ENCODE results near the gene IL27RA. TPM values are rescaled to one million over a fixed set of nuclear protein-coding genes. Genes with fewer than 3 reads are reported as not detected.

The IL27RA gene
- total RNA-seq, 1 experiment from 2014 or later, result 13.6 TPM

DNA sequence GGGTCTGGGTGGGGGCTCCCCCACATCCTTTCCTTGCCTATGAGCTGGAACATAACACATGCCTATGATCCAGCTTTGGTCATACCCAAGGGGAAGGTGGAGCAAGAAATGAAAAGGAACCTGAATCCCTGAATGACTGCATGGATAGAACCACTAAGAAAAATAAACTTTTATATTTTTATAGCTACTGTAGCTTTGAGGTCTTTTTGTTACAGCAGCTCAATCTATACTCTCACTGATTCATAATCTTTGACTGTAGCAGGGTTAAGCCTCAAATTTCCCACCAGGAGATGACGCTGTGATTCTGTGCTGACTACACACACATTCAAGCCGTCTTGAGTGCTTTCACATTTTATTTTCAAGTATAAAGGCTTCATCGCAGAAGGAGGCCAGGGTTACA is 21.5 kb downstream of the IL27RA start:
- Mint-ChIP-seq H3K4me1 (peaks cover 4 to 9% of the 10 kb centered on the region in 2 experiments), H3K27me3 (ENCODE audit: low read depth) (peaks cover 17% of the 10 kb centered on the region), H3K4me3 (no peak overlapping the region), H3K9me3 (peaks cover 3 to 7% of the 10 kb centered on the region in 2 experiments; a peak in 3 of 5 replicates), H3K27ac (no peak overlapping the region), H3K36me3 (ENCODE audit: insufficient read depth in 1 of 3, low read depth in 3 of 3) (peaks cover 21 to 30% (median 24%) of the 10 kb centered on the region in 3 experiments)
- Histone ChIP-seq H3K79me2 (ENCODE audit: insufficient read depth, low read length) (no peaks in the 10 kb centered on the region), H2AK5ac (ENCODE audit: insufficient read length, low read length) (no peak overlapping the region), H2BK15ac (ENCODE audit: low read depth, low read length) (no peak overlapping the region), H3K79me1 (ENCODE audit: insufficient read depth, low read depth, low read length, poor library complexity, severe bottlenecking) (no peaks in the 10 kb centered on the region), H3K56ac (ENCODE audit: insufficient read length, low read depth, low read length) (no peak overlapping the region), H2AFZ (ENCODE audit: low read length) (no peak overlapping the region), H4K8ac (replicated peaks; ENCODE audit: insufficient read length, low read depth, low read length) (no peak overlapping the region), H3K9ac (ENCODE audit: extremely low read depth, insufficient read length, low read length) (no peak overlapping the region), H3K27ac (ENCODE audit: insufficient read length, low read depth, low read length) (no peak overlapping the region), H3K23ac (ENCODE audit: insufficient read length, low read depth, low read length) (no peak overlapping the region), H3K4me1 (ENCODE audit: insufficient read depth, low read length) (no peaks in the 10 kb centered on the region), H3K23me2 (ENCODE audit: insufficient read length, low read depth, low read length, poor library complexity, severe bottlenecking) (peaks cover 1% of the 10 kb centered on the region), H3K9me3 (ENCODE audit: control insufficient read depth, low read depth, low read length) (no peaks in the 10 kb centered on the region), H3K4me2 (ENCODE audit: insufficient read depth, insufficient read length, low read length) (no peak overlapping the region), H3K14ac (ENCODE audit: insufficient read depth, low read length) (no peak overlapping the region), H4K20me1 (ENCODE audit: control insufficient read depth, insufficient read depth, insufficient read length) (no peaks in the 10 kb centered on the region), H3K18ac (ENCODE audit: insufficient read length, low read depth, low read length) (no peak overlapping the region), H4K91ac (ENCODE audit: insufficient read length, low read depth, low read length) (no peak overlapping the region), H3T11ph (ENCODE audit: low read length) (no peak overlapping the region), H2BK120ac (ENCODE audit: low read depth, low read length, poor library complexity, severe bottlenecking) (no peak overlapping the region), H4K5ac (ENCODE audit: insufficient read length, low read depth, low read length) (no peak overlapping the region), H3K4ac (ENCODE audit: low read depth, low read length) (no peak overlapping the region), H2BK12ac (ENCODE audit: insufficient read length, low read depth, low read length) (no peak overlapping the region), H3K27me3 (ENCODE audit: insufficient read depth, low read length) (peaks cover under 1% of the 10 kb centered on the region; the same call in 1 of the 2 replicates), H2BK20ac (ENCODE audit: low read depth, low read length, poor library complexity, severe bottlenecking) (no peak overlapping the region), H2BK5ac (ENCODE audit: insufficient read length, low read length) (no peak overlapping the region)
- no CpG with 5 or more reads among the region's 3 CpGs for WGBS (ENCODE audit: extremely low coverage, insufficient read length, low lambda C conversion rate)
- TF ChIP-seq, protein P1, sequence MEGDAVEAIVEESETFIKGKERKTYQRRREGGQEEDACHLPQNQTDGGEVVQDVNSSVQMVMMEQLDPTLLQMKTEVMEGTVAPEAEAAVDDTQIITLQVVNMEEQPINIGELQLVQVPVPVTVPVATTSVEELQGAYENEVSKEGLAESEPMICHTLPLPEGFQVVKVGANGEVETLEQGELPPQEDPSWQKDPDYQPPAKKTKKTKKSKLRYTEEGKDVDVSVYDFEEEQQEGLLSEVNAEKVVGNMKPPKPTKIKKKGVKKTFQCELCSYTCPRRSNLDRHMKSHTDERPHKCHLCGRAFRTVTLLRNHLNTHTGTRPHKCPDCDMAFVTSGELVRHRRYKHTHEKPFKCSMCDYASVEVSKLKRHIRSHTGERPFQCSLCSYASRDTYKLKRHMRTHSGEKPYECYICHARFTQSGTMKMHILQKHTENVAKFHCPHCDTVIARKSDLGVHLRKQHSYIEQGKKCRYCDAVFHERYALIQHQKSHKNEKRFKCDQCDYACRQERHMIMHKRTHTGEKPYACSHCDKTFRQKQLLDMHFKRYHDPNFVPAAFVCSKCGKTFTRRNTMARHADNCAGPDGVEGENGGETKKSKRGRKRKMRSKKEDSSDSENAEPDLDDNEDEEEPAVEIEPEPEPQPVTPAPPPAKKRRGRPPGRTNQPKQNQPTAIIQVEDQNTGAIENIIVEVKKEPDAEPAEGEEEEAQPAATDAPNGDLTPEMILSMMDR (conservative IDR thresholded peaks at IDR 0.05), result no peak
- no peak for DNase-seq
